HepG2 (cell line): ENCODE measurements around the gene AHCY. TPM values are rescaled to one million over a fixed set of nuclear protein-coding genes. Genes with fewer than 3 reads are reported as not detected.
A peak's percentile ranks its signal among the peaks of the same experiment; 100 is the strongest.

Experiments used
- AHR ChIP-seq: IDR thresholded peaks from 2 replicates; pipeline ENCODE4 v1.6.1; 2018; ENCODE audit warnings: missing genetic modification reagents, missing compliant biosample characterization
- BHLHE40 ChIP-seq: IDR thresholded peaks from 2 replicates; pipeline ENCODE4 v1.6.1; 2011; ENCODE audit warnings: low read length, improper control_type of control experiment
- CREM ChIP-seq, 2 experiments: sonication (generic) in 1 of 2; formaldehyde crosslinking in 1 of 2; IDR thresholded peaks; 2 replicates each; pipeline versions ENCODE4 v1.4.0 to v1.6.1; 2016 to 2020; ENCODE audit warnings: antibody characterized with exemption in 1 of 2, mild to moderate bottlenecking in 1 of 2, missing genetic modification reagents in 1 of 2
- EEA1 ChIP-seq: sonication (generic); formaldehyde crosslinking; IDR thresholded peaks from 2 replicates; pipeline ENCODE4 v1.5.1; 2020; ENCODE audit warnings: mild to moderate bottlenecking, missing genetic modification reagents, borderline replicate concordance
- PHF5A ChIP-seq: IDR thresholded peaks from one replicate; pipeline ENCODE4 v1.6.1; 2018; ENCODE audit warnings: low read depth, missing genetic modification reagents; ENCODE audit not compliant: unreplicated experiment
- RBAK ChIP-seq: sonication (generic); formaldehyde crosslinking; IDR thresholded peaks from 2 replicates; pipeline ENCODE4 v1.5.1; 2020; ENCODE audit warnings: mild to moderate bottlenecking, missing genetic modification reagents
- ZMYM3 ChIP-seq: sonication (generic); formaldehyde crosslinking; IDR thresholded peaks from 2 replicates; pipeline ENCODE4 v1.5.1; 2020; ENCODE audit warnings: mild to moderate bottlenecking, missing genetic modification reagents
- ZNF10 ChIP-seq: sonication (generic); formaldehyde crosslinking; IDR thresholded peaks from 2 replicates; pipeline ENCODE4 v1.4.0; 2020; ENCODE audit warnings: mild to moderate bottlenecking, low read depth, missing genetic modification reagents, borderline replicate concordance
- ZNF619 ChIP-seq: sonication (generic); formaldehyde crosslinking; IDR thresholded peaks from 2 replicates; pipeline ENCODE4 v1.4.0; 2020; ENCODE audit warnings: mild to moderate bottlenecking, missing genetic modification reagents
- ZNF768 ChIP-seq: sonication (generic); formaldehyde crosslinking; IDR thresholded peaks from 2 replicates; pipeline ENCODE4 v1.4.0; 2020; ENCODE audit warnings: missing genetic modification reagents
- polyA plus RNA-seq, 8 experiments: library from polyadenylated mRNA; depleted of rRNA in 3 of 8; stranded (reverse) in 7 of 8; unstranded in 1 of 8; fragments of >200 nt; fragmentation: Illumina TruSeq in 4 of 8; extraction: Trizol in 4 of 8; gene quantifications; 2 replicates each; pipeline versions ENCODE4 v1.2.1 to v1.2.3, GENCODE V29; 2011 to 2016; ENCODE audit warnings: low read depth in 4 of 8, missing spikeins in 1 of 8, mixed read lengths in 1 of 8; ENCODE audit not compliant: insufficient read depth in 1 of 8
- total RNA-seq, 5 experiments: library from RNA; depleted of rRNA; stranded (reverse); fragments of >200 nt; fragmentation: Illumina TruSeq; extraction: Trizol; gene quantifications; 2 replicates each; pipeline ENCODE4 v1.2.3, GENCODE V29; 2016; ENCODE audit warnings: low read depth in 1 of 5
- TF ChIP-seq, protein P1 (sequence below): sonication (generic); formaldehyde crosslinking; IDR thresholded peaks from 2 replicates; pipeline ENCODE4 v1.4.0; 2020; ENCODE audit warnings: mild to moderate bottlenecking, missing genetic modification reagents, borderline replicate concordance
- TF ChIP-seq, protein P2 (sequence below): sonication (generic); formaldehyde crosslinking; IDR thresholded peaks from 2 replicates; pipeline ENCODE4 v1.4.0; 2020; ENCODE audit warnings: missing genetic modification reagents, mild to moderate bottlenecking, borderline replicate concordance
- TF ChIP-seq, protein P3 (sequence below): sonication (generic); formaldehyde crosslinking; IDR thresholded peaks from 2 replicates; pipeline ENCODE4 v1.4.0; 2020; ENCODE audit warnings: missing genetic modification reagents
- TF ChIP-seq, protein P4 (sequence below): sonication (generic); formaldehyde crosslinking; IDR thresholded peaks from 2 replicates; pipeline ENCODE4 v1.4.0; 2020; ENCODE audit warnings: missing genetic modification reagents, borderline replicate concordance
- TF ChIP-seq, protein P5 (sequence below): sonication (generic); formaldehyde crosslinking; conservative IDR thresholded peaks from 2 replicates; pipeline ENCODE4 v1.4.0; 2020; ENCODE audit warnings: missing genetic modification reagents

Gene AHCY
- total and polyA plus RNA-seq, 2 of the 13 experiments (the other 11 are each of a cell fraction or from before 2014, with no cell fraction given), result 407 to 419 TPM

DNA sequence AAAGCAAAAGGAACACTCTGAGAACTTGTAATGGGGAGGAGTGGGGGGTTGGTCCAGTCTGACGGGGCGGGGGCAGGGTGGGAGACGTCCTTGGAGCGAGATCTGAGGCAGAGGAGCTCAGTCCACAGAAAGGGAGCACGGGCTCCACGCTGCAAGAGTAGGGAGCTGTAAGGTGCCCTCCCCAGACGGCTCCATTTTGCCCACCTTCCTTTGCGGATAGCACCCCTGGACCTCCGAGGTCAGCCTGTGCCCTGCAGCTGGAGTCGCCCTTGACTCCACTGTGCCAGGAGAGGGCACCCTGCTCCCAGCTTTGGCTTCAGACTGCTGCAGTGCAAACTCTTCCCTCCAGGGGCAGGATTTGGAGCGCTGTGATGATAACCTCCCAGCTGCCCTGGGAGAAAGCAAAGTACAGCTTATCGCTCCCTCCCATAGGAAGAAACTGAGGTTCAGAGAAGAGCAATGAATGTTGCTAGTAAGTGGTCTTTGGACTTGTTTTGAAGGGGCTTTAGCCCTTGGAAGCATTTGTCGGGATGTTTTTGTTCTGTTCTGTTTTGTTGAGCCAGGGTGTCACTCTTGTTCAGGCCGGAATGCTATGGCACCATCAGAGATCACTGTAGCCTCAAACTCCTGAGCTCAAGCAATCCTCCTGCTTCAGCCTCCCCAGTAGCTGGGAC, 9.5 kb upstream of the AHCY start (continued):
- TF ChIP-seq, protein P1, sequence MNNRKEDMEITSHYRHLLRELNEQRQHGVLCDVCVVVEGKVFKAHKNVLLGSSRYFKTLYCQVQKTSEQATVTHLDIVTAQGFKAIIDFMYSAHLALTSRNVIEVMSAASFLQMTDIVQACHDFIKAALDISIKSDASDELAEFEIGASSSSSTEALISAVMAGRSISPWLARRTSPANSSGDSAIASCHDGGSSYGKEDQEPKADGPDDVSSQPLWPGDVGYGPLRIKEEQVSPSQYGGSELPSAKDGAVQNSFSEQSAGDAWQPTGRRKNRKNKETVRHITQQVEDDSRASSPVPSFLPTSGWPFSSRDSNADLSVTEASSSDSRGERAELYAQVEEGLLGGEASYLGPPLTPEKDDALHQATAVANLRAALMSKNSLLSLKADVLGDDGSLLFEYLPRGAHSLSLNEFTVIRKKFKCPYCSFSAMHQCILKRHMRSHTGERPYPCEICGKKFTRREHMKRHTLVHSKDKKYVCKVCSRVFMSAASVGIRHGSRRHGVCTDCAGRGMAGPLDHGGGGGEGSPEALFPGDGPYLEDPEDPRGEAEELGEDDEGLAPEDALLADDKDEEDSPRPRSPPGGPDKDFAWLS (CRISPR knock-in tag), result no peak; the same call in 1 of the 2 replicates
- TF ChIP-seq EEA1 (CRISPR knock-in tag) (no peak; the same call in 1 of the 2 replicates), BHLHE40 (peak; percentile 65), ZNF619 (no peak; the same call in 1 of the 2 replicates), PHF5A (peak; percentile 75), ZMYM3 (CRISPR knock-in tag) (peak; percentile 87; the same call in 1 of the 2 replicates), AHR (CRISPR knock-in tag) (peak; percentile 97), CREM (IDR thresholded peaks at IDR 0.05) (peak; percentile 52; the same call in 1 of the 2 replicates), CREM (CRISPR knock-in tag; IDR thresholded peaks at IDR 0.05) (no peak), ZNF10 (CRISPR knock-in tag) (no peak), ZNF768 (CRISPR knock-in tag) (peak; percentile 66), RBAK (CRISPR knock-in tag) (no peak)
- TF ChIP-seq, protein P2, sequence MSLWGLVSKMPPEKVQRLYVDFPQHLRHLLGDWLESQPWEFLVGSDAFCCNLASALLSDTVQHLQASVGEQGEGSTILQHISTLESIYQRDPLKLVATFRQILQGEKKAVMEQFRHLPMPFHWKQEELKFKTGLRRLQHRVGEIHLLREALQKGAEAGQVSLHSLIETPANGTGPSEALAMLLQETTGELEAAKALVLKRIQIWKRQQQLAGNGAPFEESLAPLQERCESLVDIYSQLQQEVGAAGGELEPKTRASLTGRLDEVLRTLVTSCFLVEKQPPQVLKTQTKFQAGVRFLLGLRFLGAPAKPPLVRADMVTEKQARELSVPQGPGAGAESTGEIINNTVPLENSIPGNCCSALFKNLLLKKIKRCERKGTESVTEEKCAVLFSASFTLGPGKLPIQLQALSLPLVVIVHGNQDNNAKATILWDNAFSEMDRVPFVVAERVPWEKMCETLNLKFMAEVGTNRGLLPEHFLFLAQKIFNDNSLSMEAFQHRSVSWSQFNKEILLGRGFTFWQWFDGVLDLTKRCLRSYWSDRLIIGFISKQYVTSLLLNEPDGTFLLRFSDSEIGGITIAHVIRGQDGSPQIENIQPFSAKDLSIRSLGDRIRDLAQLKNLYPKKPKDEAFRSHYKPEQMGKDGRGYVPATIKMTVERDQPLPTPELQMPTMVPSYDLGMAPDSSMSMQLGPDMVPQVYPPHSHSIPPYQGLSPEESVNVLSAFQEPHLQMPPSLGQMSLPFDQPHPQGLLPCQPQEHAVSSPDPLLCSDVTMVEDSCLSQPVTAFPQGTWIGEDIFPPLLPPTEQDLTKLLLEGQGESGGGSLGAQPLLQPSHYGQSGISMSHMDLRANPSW (CRISPR knock-in tag), result peak; percentile 56; the same call in 1 of the 2 replicates
- TF ChIP-seq, protein P3, sequence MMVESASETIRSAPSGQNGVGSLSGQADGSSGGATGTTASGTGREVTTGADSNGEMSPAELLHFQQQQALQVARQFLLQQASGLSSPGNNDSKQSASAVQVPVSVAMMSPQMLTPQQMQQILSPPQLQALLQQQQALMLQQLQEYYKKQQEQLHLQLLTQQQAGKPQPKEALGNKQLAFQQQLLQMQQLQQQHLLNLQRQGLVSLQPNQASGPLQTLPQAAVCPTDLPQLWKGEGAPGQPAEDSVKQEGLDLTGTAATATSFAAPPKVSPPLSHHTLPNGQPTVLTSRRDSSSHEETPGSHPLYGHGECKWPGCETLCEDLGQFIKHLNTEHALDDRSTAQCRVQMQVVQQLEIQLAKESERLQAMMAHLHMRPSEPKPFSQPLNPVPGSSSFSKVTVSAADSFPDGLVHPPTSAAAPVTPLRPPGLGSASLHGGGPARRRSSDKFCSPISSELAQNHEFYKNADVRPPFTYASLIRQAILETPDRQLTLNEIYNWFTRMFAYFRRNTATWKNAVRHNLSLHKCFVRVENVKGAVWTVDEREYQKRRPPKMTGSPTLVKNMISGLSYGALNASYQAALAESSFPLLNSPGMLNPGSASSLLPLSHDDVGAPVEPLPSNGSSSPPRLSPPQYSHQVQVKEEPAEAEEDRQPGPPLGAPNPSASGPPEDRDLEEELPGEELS (CRISPR knock-in tag), result peak; percentile 59
- TF ChIP-seq, protein P4, sequence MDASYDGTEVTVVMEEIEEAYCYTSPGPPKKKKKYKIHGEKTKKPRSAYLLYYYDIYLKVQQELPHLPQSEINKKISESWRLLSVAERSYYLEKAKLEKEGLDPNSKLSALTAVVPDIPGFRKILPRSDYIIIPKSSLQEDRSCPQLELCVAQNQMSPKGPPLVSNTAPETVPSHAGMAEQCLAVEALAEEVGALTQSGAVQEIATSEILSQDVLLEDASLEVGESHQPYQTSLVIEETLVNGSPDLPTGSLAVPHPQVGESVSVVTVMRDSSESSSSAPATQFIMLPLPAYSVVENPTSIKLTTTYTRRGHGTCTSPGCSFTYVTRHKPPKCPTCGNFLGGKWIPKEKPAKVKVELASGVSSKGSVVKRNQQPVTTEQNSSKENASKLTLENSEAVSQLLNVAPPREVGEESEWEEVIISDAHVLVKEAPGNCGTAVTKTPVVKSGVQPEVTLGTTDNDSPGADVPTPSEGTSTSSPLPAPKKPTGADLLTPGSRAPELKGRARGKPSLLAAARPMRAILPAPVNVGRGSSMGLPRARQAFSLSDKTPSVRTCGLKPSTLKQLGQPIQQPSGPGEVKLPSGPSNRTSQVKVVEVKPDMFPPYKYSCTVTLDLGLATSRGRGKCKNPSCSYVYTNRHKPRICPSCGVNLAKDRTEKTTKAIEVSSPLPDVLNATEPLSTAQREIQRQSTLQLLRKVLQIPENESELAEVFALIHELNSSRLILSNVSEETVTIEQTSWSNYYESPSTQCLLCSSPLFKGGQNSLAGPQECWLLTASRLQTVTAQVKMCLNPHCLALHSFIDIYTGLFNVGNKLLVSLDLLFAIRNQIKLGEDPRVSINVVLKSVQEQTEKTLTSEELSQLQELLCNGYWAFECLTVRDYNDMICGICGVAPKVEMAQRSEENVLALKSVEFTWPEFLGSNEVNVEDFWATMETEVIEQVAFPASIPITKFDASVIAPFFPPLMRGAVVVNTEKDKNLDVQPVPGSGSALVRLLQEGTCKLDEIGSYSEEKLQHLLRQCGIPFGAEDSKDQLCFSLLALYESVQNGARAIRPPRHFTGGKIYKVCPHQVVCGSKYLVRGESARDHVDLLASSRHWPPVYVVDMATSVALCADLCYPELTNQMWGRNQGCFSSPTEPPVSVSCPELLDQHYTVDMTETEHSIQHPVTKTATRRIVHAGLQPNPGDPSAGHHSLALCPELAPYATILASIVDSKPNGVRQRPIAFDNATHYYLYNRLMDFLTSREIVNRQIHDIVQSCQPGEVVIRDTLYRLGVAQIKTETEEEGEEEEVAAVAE, result no peak; the same call in 1 of the 2 replicates
- TF ChIP-seq, protein P5, sequence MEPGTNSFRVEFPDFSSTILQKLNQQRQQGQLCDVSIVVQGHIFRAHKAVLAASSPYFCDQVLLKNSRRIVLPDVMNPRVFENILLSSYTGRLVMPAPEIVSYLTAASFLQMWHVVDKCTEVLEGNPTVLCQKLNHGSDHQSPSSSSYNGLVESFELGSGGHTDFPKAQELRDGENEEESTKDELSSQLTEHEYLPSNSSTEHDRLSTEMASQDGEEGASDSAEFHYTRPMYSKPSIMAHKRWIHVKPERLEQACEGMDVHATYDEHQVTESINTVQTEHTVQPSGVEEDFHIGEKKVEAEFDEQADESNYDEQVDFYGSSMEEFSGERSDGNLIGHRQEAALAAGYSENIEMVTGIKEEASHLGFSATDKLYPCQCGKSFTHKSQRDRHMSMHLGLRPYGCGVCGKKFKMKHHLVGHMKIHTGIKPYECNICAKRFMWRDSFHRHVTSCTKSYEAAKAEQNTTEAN, result no peak
